Peyer's patch (tissue), 4 donors: Measurements from ENCODE around the gene CMTM2. TPM values are rescaled to one million over a fixed set of nuclear protein-coding genes. Genes with fewer than 3 reads are reported as not detected.

Experiments used
- DNase-seq, 3 donors: peaks; one replicate each; pipeline ENCODE4 v3.0.0-alpha.2; 2017 to 2019
- H3K27ac ChIP-seq, 4 donors: fragments of 200-600 bp; sonication (generic); one replicate each; pipeline ENCODE4 v1.5.1; 2016 to 2019
- H3K27me3 ChIP-seq, 2 donors: fragments of 200-600 bp; sonication (generic); one replicate each; pipeline ENCODE4 v1.5.1; 2019
- H3K36me3 ChIP-seq, 3 donors: fragments of 200-600 bp; sonication (generic); one replicate each; pipeline ENCODE4 v1.5.1; 2016 to 2019
- H3K4me1 ChIP-seq, 4 donors: fragments of 200-600 bp; sonication (generic); one replicate each; pipeline ENCODE4 v1.5.1; 2016 to 2019
- H3K4me3 ChIP-seq, 4 donors: fragments of 200-600 bp; sonication (generic); 1 replicate in 3 of 4; 2 replicates in 1 of 4; pipeline ENCODE4 v1.5.1; 2016 to 2019; ENCODE audit warnings: mild to moderate bottlenecking in 1 of 4
- H3K9me3 ChIP-seq, 4 donors: fragments of 200-600 bp; sonication (generic); one replicate each; pipeline ENCODE4 v1.5.1; 2016 to 2019; ENCODE audit warnings: mild to moderate bottlenecking in 1 of 4
- CTCF ChIP-seq, 6 experiments: fragments of 450-650 bp in 4 of 6; fragments of 200-600 bp in 2 of 6; sonication (generic) in 1 of 6; IDR thresholded peaks; one replicate each; pipeline ENCODE4 v1.5.1; 2017 to 2019; ENCODE audit warnings: antibody characterized with exemption in 6 of 6, mild to moderate bottlenecking in 3 of 6, moderate library complexity in 1 of 6
- POLR2A ChIP-seq, 2 donors: fragments of 450-650 bp; IDR thresholded peaks; one replicate each; pipeline ENCODE4 v1.5.1; 2017; ENCODE audit warnings: antibody characterized with exemption in 2 of 2, mild to moderate bottlenecking in 2 of 2, moderate library complexity in 2 of 2
- total RNA-seq, 4 donors: library from RNA; depleted of rRNA; stranded (reverse); fragments of >200 nt; gene quantifications; one replicate each; pipeline ENCODE4 v1.1.0, GENCODE V29; 2016

CMTM2 gene
- total RNA-seq, 4 donors from 2014 or later = not detected

- no peak overlapping the region for H3K27ac ChIP-seq
- peaks cover 0 to 13% (median 5%) of the 10 kb centered on the region in 4 donors for H3K4me1 ChIP-seq
- no peaks in the 10 kb centered on the region for H3K9me3 ChIP-seq
Observed at GRCh38 chr16:66580605-66581209, 1.4 kb downstream of the CMTM2 start.

GRCh38 chr16:66581246-66581952, 2.1 kb downstream of the CMTM2 start:
- H3K4me1 ChIP-seq = peaks cover 0 to 13% (median 5%) of the 10 kb centered on the region in 4 donors
- H3K27me3 ChIP-seq = no peaks in the 10 kb centered on the region
- TF ChIP-seq CTCF (IDR thresholded peaks at IDR 0.05) = no peak
- TF ChIP-seq POLR2A (IDR thresholded peaks at IDR 0.05) = no peak
- H3K4me3 ChIP-seq = no peak overlapping the region
- no peak for DNase-seq
- H3K36me3 ChIP-seq = no peaks in the 10 kb centered on the region
- H3K9me3 ChIP-seq = no peaks in the 10 kb centered on the region
- no peak overlapping the region for H3K27ac ChIP-seq

More at GRCh38 chr16:66580605-66581209, 1.4 kb downstream of the CMTM2 start:
- H3K4me3 ChIP-seq = no peak overlapping the region
- DNase-seq = no peak
- TF ChIP-seq POLR2A (IDR thresholded peaks at IDR 0.05) (no peak), CTCF (IDR thresholded peaks at IDR 0.05) (no peak)
- H3K27me3 ChIP-seq = no peaks in the 10 kb centered on the region
- no peaks in the 10 kb centered on the region for H3K36me3 ChIP-seq

- Histone ChIP-seq H3K4me3 (no peak overlapping the region), H3K27me3 (no peaks in the 10 kb centered on the region), H3K4me1 (no peaks in the 10 kb centered on the region), H3K9me3 (no peaks in the 10 kb centered on the region), H3K36me3 (no peaks in the 10 kb centered on the region), H3K27ac (no peak overlapping the region)
- TF ChIP-seq CTCF (IDR thresholded peaks at IDR 0.05) = no peak
- TF ChIP-seq POLR2A (IDR thresholded peaks at IDR 0.05) = no peak
- DNase-seq = peak in 1 of 3 donors; percentile 39
Observed at GRCh38 chr16:66585481-66586239, 6.4 kb downstream of the CMTM2 start.

GRCh38 chr16:66587881-66588600, 8.8 kb downstream of the CMTM2 start:
- H3K27ac ChIP-seq = no peak overlapping the region
- H3K27me3 ChIP-seq = no peaks in the 10 kb centered on the region
- no peaks in the 10 kb centered on the region for H3K9me3 ChIP-seq
- DNase-seq = peak in 1 of 3 donors; percentile 34
- no peaks in the 10 kb centered on the region for H3K4me1 ChIP-seq
- H3K4me3 ChIP-seq = no peak overlapping the region
- no peaks in the 10 kb centered on the region for H3K36me3 ChIP-seq
- TF ChIP-seq POLR2A (IDR thresholded peaks at IDR 0.05) (no peak), CTCF (IDR thresholded peaks at IDR 0.05) (no peak)

GRCh38 chr16:66588981-66589713, 9.9 kb downstream of the CMTM2 start:
- Histone ChIP-seq H3K27me3 (no peaks in the 10 kb centered on the region), H3K36me3 (no peaks in the 10 kb centered on the region), H3K4me1 (no peaks in the 10 kb centered on the region), H3K9me3 (no peaks in the 10 kb centered on the region), H3K27ac (no peak overlapping the region), H3K4me3 (no peak overlapping the region)
- peak; percentile 55 to 77 (median 70) for TF ChIP-seq CTCF (IDR thresholded peaks at IDR 0.05)
- TF ChIP-seq POLR2A (IDR thresholded peaks at IDR 0.05) = no peak
- DNase-seq = peak in 2 of 3 donors; percentile 68 to 87
